ENCODE results near the gene SLC66A2.

The SLC66A2 gene

DNA sequence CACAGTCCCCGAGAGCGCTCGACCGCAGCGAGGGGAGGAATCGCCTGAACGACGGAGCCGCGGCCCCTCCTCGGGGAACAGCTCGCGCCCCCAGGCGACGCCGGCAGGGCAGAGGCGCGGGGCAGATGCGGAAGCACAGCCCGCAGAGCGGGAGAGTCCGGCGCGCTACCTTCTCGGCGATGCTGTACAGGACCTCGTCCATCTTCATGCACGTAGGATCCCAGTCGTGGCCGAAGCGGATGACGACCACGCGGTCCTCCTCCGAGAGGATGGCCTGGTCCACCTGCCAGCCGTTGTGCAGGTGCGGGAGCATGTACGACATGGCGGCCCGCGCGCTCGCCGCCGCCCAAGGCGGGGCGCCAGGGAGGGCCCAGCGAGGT lies 36.6 kb upstream of the SLC66A2 start:
- WGBS (ENCODE audit: insufficient coverage) = under 1% methylated on average over 42 of the region's 48 CpGs
- Histone ChIP-seq H3K27ac (ENCODE audit: insufficient read depth in 1 of 2, low read depth in 1 of 2, low read length in 2 of 2, poor library complexity in 1 of 2, severe bottlenecking in 2 of 2) (peak overlapping the region; percentile 72 to 90), H3K27me3 (replicated peaks in 2 of 5; ENCODE audit: control insufficient read depth in 4 of 5, insufficient read depth in 5 of 5, low read length in 4 of 5) (no peaks in the 10 kb centered on the region), H3K36me3 (ENCODE audit: control insufficient read depth in 4 of 4, insufficient read depth in 4 of 4, low read length in 3 of 4) (peaks cover 0 to 26% (median 10%) of the 10 kb centered on the region in 4 experiments), H3K4me3 (ENCODE audit: control insufficient read depth in 1 of 7, extremely low read depth in 1 of 7, insufficient read depth in 4 of 7, low read depth in 2 of 7, low read length in 6 of 7) (peak overlapping the region; percentile 57 to 99 (median 87)), H3K4me1 (ENCODE audit: control extremely low read depth in 1 of 4, control insufficient read depth in 4 of 4, insufficient read depth in 4 of 4, low read length in 3 of 4) (peaks cover 11 to 35% (median 29%) of the 10 kb centered on the region in 4 experiments), H3K9me3 (ENCODE audit: control extremely low read depth in 1 of 5, control insufficient read depth in 4 of 5, insufficient read depth in 2 of 5, low read depth in 1 of 5, low read length in 4 of 5) (no peaks in the 10 kb centered on the region)
- CTCF ChIA-PET = interaction anchor here (0.8 to 2.0 kb wide), 6 partner anchors 11 to 190 kb away, joined by 3 to 5 read pairs (median 4); no protein-coding TSS in a partner anchor
- DNase-seq = peak; percentile 69 to 89 (median 82)
- POLR2A ChIA-PET = interaction anchor here (0.6 kb wide), 2 partner anchors 46 to 180 kb away, joined by 3 to 6 read pairs; no protein-coding TSS in a partner anchor

DNA sequence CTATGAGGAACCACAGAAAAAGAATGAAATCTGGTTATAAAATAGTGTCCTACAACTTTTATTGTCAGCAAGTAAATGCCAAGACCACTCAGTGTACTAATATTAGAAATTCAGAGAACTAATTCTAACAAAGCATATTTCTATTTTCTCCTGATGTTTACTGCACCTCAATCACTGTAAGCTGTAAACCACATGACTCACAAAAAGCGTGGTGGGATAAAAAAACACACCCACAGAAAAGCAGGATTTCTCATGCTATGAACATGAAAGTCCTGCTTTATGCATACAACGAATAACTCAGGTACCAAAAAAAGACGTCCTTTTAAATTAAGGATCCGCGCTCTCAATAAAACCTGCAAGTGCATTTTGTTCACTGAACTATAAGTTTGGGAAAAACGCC lies 36.1 kb upstream of the SLC66A2 start:
- H3K27ac ChIP-seq (ENCODE audit: insufficient read depth in 1 of 2, low read depth in 1 of 2, low read length in 2 of 2, poor library complexity in 1 of 2, severe bottlenecking in 2 of 2) = peak overlapping the region; percentile 72 to 90
- peaks cover 0 to 26% (median 10%) of the 10 kb centered on the region in 4 experiments for H3K36me3 ChIP-seq (ENCODE audit: control insufficient read depth in 4 of 4, insufficient read depth in 4 of 4, low read length in 3 of 4)
- no peaks in the 10 kb centered on the region for H3K9me3 ChIP-seq (ENCODE audit: control extremely low read depth in 1 of 5, control insufficient read depth in 4 of 5, insufficient read depth in 2 of 5, low read depth in 1 of 5, low read length in 4 of 5)
- DNase-seq = peak in 2 of 3 donors; percentile 26 to 42
- CTCF ChIA-PET = interaction anchor here (0.8 to 2.0 kb wide), 6 partner anchors 11 to 189 kb away, joined by 3 to 5 read pairs (median 4); no protein-coding TSS in a partner anchor
- H3K4me1 ChIP-seq (ENCODE audit: control extremely low read depth in 1 of 4, control insufficient read depth in 4 of 4, insufficient read depth in 4 of 4, low read length in 3 of 4) = peaks cover 11 to 40% (median 34%) of the 10 kb centered on the region in 4 experiments
- no peaks in the 10 kb centered on the region for H3K27me3 ChIP-seq (replicated peaks in 2 of 5; ENCODE audit: control insufficient read depth in 4 of 5, insufficient read depth in 5 of 5, low read length in 4 of 5)
- 0% methylated on average over 3 of the region's 6 CpGs for WGBS (ENCODE audit: insufficient coverage)
- POLR2A ChIA-PET = interaction anchor here (0.6 kb wide), 1 partner anchor 46 kb away, joined by 6 read pairs; no protein-coding TSS in a partner anchor
- peak overlapping the region; percentile 57 to 99 (median 87) for H3K4me3 ChIP-seq (ENCODE audit: control insufficient read depth in 1 of 7, extremely low read depth in 1 of 7, insufficient read depth in 4 of 7, low read depth in 2 of 7, low read length in 6 of 7)

DNA sequence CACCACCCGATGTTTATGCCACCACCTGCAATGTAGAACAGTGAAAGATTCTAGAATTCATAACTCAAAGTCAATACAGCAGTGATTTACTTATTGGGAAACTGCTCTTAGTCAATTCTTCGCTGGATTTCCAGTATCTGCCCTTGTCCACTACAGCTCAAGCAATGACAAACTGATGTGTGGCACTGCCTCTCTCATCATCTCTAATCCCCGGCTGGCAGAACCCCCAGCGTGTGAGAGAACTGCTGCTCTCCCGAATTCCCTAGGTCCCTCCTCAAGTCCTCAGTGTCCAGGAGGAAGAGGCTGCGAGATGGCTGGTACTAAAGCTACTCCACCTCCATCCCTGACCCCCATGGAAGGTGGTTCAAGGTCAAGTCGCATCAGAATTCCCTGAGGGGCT lies 35.3 kb upstream of the SLC66A2 start:
- ChIA-PET POLR2A (no interaction called here), CTCF (interaction anchor here (0.6 to 2.0 kb wide), 4 partner anchors 12 to 188 kb away, joined by 3 to 4 read pairs (median 4); no protein-coding TSS in a partner anchor)
- Histone ChIP-seq H3K4me1 (ENCODE audit: control extremely low read depth in 1 of 4, control insufficient read depth in 4 of 4, insufficient read depth in 4 of 4, low read length in 3 of 4) (peaks cover 11 to 45% (median 39%) of the 10 kb centered on the region in 4 experiments), H3K36me3 (ENCODE audit: control insufficient read depth in 4 of 4, insufficient read depth in 4 of 4, low read length in 3 of 4) (peaks cover 0 to 34% (median 10%) of the 10 kb centered on the region in 4 experiments), H3K27ac (ENCODE audit: insufficient read depth in 1 of 2, low read depth in 1 of 2, low read length in 2 of 2, poor library complexity in 1 of 2, severe bottlenecking in 2 of 2) (peak overlapping the region in 1 of 2 experiments; percentile 22), H3K27me3 (replicated peaks in 2 of 5; ENCODE audit: control insufficient read depth in 4 of 5, insufficient read depth in 5 of 5, low read length in 4 of 5) (no peaks in the 10 kb centered on the region), H3K4me3 (ENCODE audit: control insufficient read depth in 1 of 7, extremely low read depth in 1 of 7, insufficient read depth in 4 of 7, low read depth in 2 of 7, low read length in 6 of 7) (peak overlapping the region in 5 of 7 experiments; percentile 32 to 99 (median 94)), H3K9me3 (ENCODE audit: control extremely low read depth in 1 of 5, control insufficient read depth in 4 of 5, insufficient read depth in 2 of 5, low read depth in 1 of 5, low read length in 4 of 5) (no peaks in the 10 kb centered on the region)
- DNase-seq = no peak
- WGBS (ENCODE audit: insufficient coverage) = 90% methylated on average over 7 of the region's 7 CpGs

DNA sequence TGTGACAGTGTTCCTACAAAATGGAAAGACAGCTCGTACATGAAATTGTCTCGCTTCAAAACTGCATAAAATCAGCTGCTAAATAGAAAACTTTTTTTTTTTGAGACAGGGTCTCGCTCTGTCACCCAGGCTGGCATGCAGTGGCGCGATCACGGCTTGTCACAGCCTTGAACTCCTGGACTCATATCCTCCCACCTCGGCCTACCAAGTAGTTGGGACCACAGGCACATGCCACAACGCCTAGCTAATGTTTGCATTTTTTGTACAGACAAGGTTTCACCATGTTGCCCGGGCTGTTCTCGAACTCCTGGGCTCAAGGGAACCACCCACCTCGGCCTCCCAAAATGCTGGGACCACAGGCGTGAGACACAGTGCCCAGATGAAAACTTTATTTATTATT lies 33.7 kb upstream of the SLC66A2 start:
- WGBS (ENCODE audit: insufficient coverage) = 90% methylated on average over 11 of the region's 12 CpGs
- Histone ChIP-seq H3K27ac (ENCODE audit: insufficient read depth in 1 of 2, low read depth in 1 of 2, low read length in 2 of 2, poor library complexity in 1 of 2, severe bottlenecking in 2 of 2) (peak overlapping the region in 1 of 2 experiments; percentile 47), H3K36me3 (ENCODE audit: control insufficient read depth in 4 of 4, insufficient read depth in 4 of 4, low read length in 3 of 4) (peaks cover 4 to 35% (median 10%) of the 10 kb centered on the region in 4 experiments), H3K27me3 (replicated peaks in 2 of 5; ENCODE audit: control insufficient read depth in 4 of 5, insufficient read depth in 5 of 5, low read length in 4 of 5) (no peaks in the 10 kb centered on the region), H3K9me3 (ENCODE audit: control extremely low read depth in 1 of 5, control insufficient read depth in 4 of 5, insufficient read depth in 2 of 5, low read depth in 1 of 5, low read length in 4 of 5) (no peaks in the 10 kb centered on the region), H3K4me1 (ENCODE audit: control extremely low read depth in 1 of 4, control insufficient read depth in 4 of 4, insufficient read depth in 4 of 4, low read length in 3 of 4) (peaks cover 9 to 46% (median 39%) of the 10 kb centered on the region in 4 experiments), H3K4me3 (ENCODE audit: control insufficient read depth in 1 of 7, extremely low read depth in 1 of 7, insufficient read depth in 4 of 7, low read depth in 2 of 7, low read length in 6 of 7) (no peak overlapping the region)
- POLR2A ChIA-PET = interaction anchor here (0.6 kb wide), 1 partner anchor 195 kb away, joined by 4 read pairs; no protein-coding TSS in a partner anchor
- CTCF ChIA-PET = interaction anchor here (0.7 to 1.8 kb wide), 4 partner anchors 11 to 50 kb away, joined by 3 to 6 read pairs (median 4); partner anchors contain the start of gene SLC66A2
- no peak for DNase-seq

DNA sequence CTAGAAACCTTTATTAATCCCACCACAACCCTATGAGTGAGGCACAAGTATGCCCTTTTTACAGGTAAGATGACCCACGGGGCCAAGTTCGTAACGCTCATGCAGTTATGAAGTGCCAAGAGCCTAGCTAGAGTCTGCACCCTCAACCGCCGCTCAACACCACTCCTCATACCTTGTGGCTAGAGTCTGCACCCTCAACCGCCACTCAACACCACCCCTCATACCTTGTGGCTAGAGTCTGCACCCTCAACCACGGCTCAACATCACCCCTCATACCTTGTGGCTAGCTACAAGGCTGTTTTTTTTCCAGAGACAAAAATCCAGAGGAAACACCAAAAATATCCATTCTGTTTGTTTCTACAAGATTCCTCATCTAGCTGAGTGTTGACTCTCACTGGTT lies 32.3 kb upstream of the SLC66A2 start:
- peaks cover 9 to 46% (median 32%) of the 10 kb centered on the region in 4 experiments for H3K4me1 ChIP-seq (ENCODE audit: control extremely low read depth in 1 of 4, control insufficient read depth in 4 of 4, insufficient read depth in 4 of 4, low read length in 3 of 4)
- POLR2A ChIA-PET = no interaction called here

DNA sequence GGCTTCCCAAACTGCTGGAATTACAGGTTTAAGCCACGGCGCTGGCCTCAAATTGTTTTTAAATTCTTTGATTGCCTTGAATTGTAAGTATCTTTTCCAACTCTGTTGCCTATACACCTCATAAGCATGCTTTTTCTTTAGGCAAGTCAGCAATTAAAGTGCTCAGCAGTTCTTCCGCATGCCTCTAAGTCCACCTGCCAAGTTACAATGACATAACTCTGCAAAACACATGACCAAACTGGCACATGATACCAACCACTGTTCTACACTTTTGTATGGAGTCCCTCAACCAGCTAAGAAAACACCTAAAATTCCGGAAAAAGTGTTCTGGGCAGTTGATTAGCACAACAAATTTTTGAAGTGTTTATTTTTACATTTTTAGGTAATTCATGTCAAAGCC lies 31.8 kb upstream of the SLC66A2 start:
- WGBS (ENCODE audit: insufficient coverage) = 50% methylated on average over 1 of the region's 4 CpGs
- Histone ChIP-seq H3K4me3 (ENCODE audit: control insufficient read depth in 1 of 7, extremely low read depth in 1 of 7, insufficient read depth in 4 of 7, low read depth in 2 of 7, low read length in 6 of 7) (peak overlapping the region in 3 of 7 experiments; percentile 30 to 34 (median 32)), H3K4me1 (ENCODE audit: control extremely low read depth in 1 of 4, control insufficient read depth in 4 of 4, insufficient read depth in 4 of 4, low read length in 3 of 4) (peaks cover 9 to 46% (median 30%) of the 10 kb centered on the region in 4 experiments), H3K9me3 (ENCODE audit: control extremely low read depth in 1 of 5, control insufficient read depth in 4 of 5, insufficient read depth in 2 of 5, low read depth in 1 of 5, low read length in 4 of 5) (no peaks in the 10 kb centered on the region), H3K27ac (ENCODE audit: insufficient read depth in 1 of 2, low read depth in 1 of 2, low read length in 2 of 2, poor library complexity in 1 of 2, severe bottlenecking in 2 of 2) (peak overlapping the region; percentile 35 to 63), H3K27me3 (replicated peaks in 2 of 5; ENCODE audit: control insufficient read depth in 4 of 5, insufficient read depth in 5 of 5, low read length in 4 of 5) (no peaks in the 10 kb centered on the region), H3K36me3 (ENCODE audit: control insufficient read depth in 4 of 4, insufficient read depth in 4 of 4, low read length in 3 of 4) (peaks cover 4 to 46% (median 12%) of the 10 kb centered on the region in 4 experiments)
- CTCF ChIA-PET = interaction anchor here (1.0 to 2.0 kb wide), 8 partner anchors 11 to 176 kb away, joined by 3 to 7 read pairs (median 4); partner anchors contain the start of gene SLC66A2
- POLR2A ChIA-PET = no interaction called here
- peak in 2 of 3 donors; percentile 31 to 47 for DNase-seq

More for the DNA sequence above, 32.3 kb upstream of the SLC66A2 start:
- DNase-seq = no peak
- WGBS (ENCODE audit: insufficient coverage) = 99% methylated on average over 7 of the region's 7 CpGs
- H3K27me3 ChIP-seq (replicated peaks in 2 of 5; ENCODE audit: control insufficient read depth in 4 of 5, insufficient read depth in 5 of 5, low read length in 4 of 5) = no peaks in the 10 kb centered on the region
- H3K4me3 ChIP-seq (ENCODE audit: control insufficient read depth in 1 of 7, extremely low read depth in 1 of 7, insufficient read depth in 4 of 7, low read depth in 2 of 7, low read length in 6 of 7) = no peak overlapping the region
- CTCF ChIA-PET = interaction anchor here (1.2 to 2.0 kb wide), 7 partner anchors 9 to 175 kb away, joined by 3 to 7 read pairs (median 4); no protein-coding TSS in a partner anchor
- no peak overlapping the region for H3K27ac ChIP-seq (ENCODE audit: insufficient read depth in 1 of 2, low read depth in 1 of 2, low read length in 2 of 2, poor library complexity in 1 of 2, severe bottlenecking in 2 of 2)
- peaks cover 4 to 46% (median 12%) of the 10 kb centered on the region in 4 experiments for H3K36me3 ChIP-seq (ENCODE audit: control insufficient read depth in 4 of 4, insufficient read depth in 4 of 4, low read length in 3 of 4)
- no peaks in the 10 kb centered on the region for H3K9me3 ChIP-seq (ENCODE audit: control extremely low read depth in 1 of 5, control insufficient read depth in 4 of 5, insufficient read depth in 2 of 5, low read depth in 1 of 5, low read length in 4 of 5)

DNA sequence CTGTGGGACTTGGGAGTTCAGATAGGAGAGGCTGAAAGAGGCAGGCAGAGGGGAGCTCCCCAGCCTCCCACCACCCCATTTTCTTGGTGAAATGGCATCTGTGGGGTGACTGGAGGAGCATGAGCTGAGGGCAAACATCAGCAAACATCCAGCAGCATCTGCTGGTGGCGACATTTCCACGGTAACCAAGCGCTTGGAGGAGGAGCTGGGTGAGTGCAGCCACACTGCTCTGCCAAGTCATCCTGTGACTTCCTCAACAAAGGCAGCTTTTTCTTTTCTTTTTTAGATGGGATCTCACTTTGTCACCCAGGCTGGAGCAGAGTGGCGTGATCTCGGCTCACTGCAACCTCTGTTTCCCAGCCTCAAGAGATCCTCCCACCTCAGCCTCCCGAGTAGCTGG lies 31.3 kb upstream of the SLC66A2 start:
- ChIA-PET CTCF (interaction anchor here (1.0 to 2.0 kb wide), 9 partner anchors 11 to 177 kb away, joined by 3 to 7 read pairs (median 3); partner anchors contain the start of gene SLC66A2), POLR2A (no interaction called here)
- Histone ChIP-seq H3K4me3 (ENCODE audit: control insufficient read depth in 1 of 7, extremely low read depth in 1 of 7, insufficient read depth in 4 of 7, low read depth in 2 of 7, low read length in 6 of 7) (peak overlapping the region in 3 of 7 experiments; percentile 30 to 34 (median 32)), H3K9me3 (ENCODE audit: control extremely low read depth in 1 of 5, control insufficient read depth in 4 of 5, insufficient read depth in 2 of 5, low read depth in 1 of 5, low read length in 4 of 5) (no peaks in the 10 kb centered on the region), H3K36me3 (ENCODE audit: control insufficient read depth in 4 of 4, insufficient read depth in 4 of 4, low read length in 3 of 4) (peaks cover 4 to 46% (median 12%) of the 10 kb centered on the region in 4 experiments), H3K27ac (ENCODE audit: insufficient read depth in 1 of 2, low read depth in 1 of 2, low read length in 2 of 2, poor library complexity in 1 of 2, severe bottlenecking in 2 of 2) (peak overlapping the region; percentile 35 to 63), H3K27me3 (replicated peaks in 2 of 5; ENCODE audit: control insufficient read depth in 4 of 5, insufficient read depth in 5 of 5, low read length in 4 of 5) (no peaks in the 10 kb centered on the region), H3K4me1 (ENCODE audit: control extremely low read depth in 1 of 4, control insufficient read depth in 4 of 4, insufficient read depth in 4 of 4, low read length in 3 of 4) (peaks cover 8 to 46% (median 29%) of the 10 kb centered on the region in 4 experiments)
- DNase-seq = peak; percentile 80 to 95 (median 93)
- 9% methylated on average over 5 of the region's 6 CpGs for WGBS (ENCODE audit: insufficient coverage)

Measured in common myeloid progenitor, CD34-positive (primary cell).